Heart right ventricle (tissue), 16 donors: Measurements from ENCODE around the gene SLC4A1AP. TPM values are rescaled to one million over a fixed set of nuclear protein-coding genes. Genes with fewer than 3 reads are reported as not detected.
A peak's percentile ranks its signal among the peaks of the same experiment; 100 is the strongest.
"Not testable (repeated sequence)": the region's sequence is repeated elsewhere in the genome, so short reads cannot be mapped to it uniquely, and the experiment has no call there.

ENCODE experiments used
- ATAC-seq, 8 donors: fragments of 200-7000 bp; cut with Tn5 transposase; one replicate each; pipeline ENCODE4 v1.9.1; 2020; ENCODE audit warnings: mild to moderate bottlenecking in 8 of 8, moderate library complexity in 8 of 8, moderate number of reproducible peaks in 1 of 8
- DNase-seq, 2 donors: peaks; one replicate each; pipeline ENCODE4 v3.0.0-alpha.2; 2020
- H3K27ac ChIP-seq, 10 donors: fragments of 200-600 bp; sonication (generic) in 2 of 10; one replicate each; pipeline versions ENCODE4 v1.5.0 to v1.8.0; 2020 to 2022; ENCODE audit warnings: mild to moderate bottlenecking in 3 of 10
- H3K27me3 ChIP-seq, 7 donors: fragments of 200-600 bp; one replicate each; pipeline ENCODE4 v1.8.0; 2021 to 2022; ENCODE audit warnings: mild to moderate bottlenecking in 2 of 7
- H3K36me3 ChIP-seq, 9 donors: fragments of 200-600 bp; sonication (generic) in 1 of 9; one replicate each; pipeline versions ENCODE4 v1.5.0 to v1.8.0; 2020 to 2022; ENCODE audit warnings: mild to moderate bottlenecking in 2 of 9
- H3K4me1 ChIP-seq, 9 donors: fragments of 200-600 bp; sonication (generic) in 1 of 9; one replicate each; pipeline versions ENCODE4 v1.5.0 to v1.8.0; 2020 to 2022; ENCODE audit warnings: mild to moderate bottlenecking in 4 of 9
- H3K4me3 ChIP-seq, 10 donors: fragments of 200-600 bp; sonication (generic) in 2 of 10; one replicate each; pipeline versions ENCODE4 v1.5.0 to v1.8.0; 2020 to 2022; ENCODE audit warnings: mild to moderate bottlenecking in 7 of 10, moderate library complexity in 2 of 10
- H3K9me3 ChIP-seq, 11 donors: fragments of 200-600 bp in 10 of 11; sonication (generic) in 2 of 11; one replicate each; pipeline versions ENCODE4 v1.5.0 to v1.8.0; 2013 to 2022; ENCODE audit warnings: mild to moderate bottlenecking in 2 of 11, control low read depth in 1 of 11, moderate library complexity in 1 of 11
- CTCF ChIP-seq, 9 donors: fragments of 200-600 bp; sonication (generic) in 2 of 9; IDR thresholded peaks; one replicate each; pipeline versions ENCODE4 v1.5.0 to v1.8.0; 2021 to 2022; ENCODE audit warnings: antibody characterized with exemption in 9 of 9, mild to moderate bottlenecking in 5 of 9, moderate library complexity in 1 of 9
- WGBS, 2 donors: extraction: QIAGEN DNeasy Blood & Tissue Kit; methylation state at CpG; one replicate each; pipeline ENCODE4 v1.1.7; 2013; ENCODE audit warnings: inconsistent platforms in 1 of 2; 5-methylcytosine and 5-hydroxymethylcytosine counted together
- intact Hi-C, 10 donors: fragments of 100-400 bp; cut with DNase I; formaldehyde crosslinking; loops; one replicate each; pipeline versions ENCODE4 v1.11.1 to v1.14.2; 2022
- polyA plus RNA-seq, 2 donors: library from polyadenylated mRNA; stranded (reverse); fragments of 200-250 nt; gene quantifications; one replicate each; pipeline ENCODE4 v1.2.3, GENCODE V29; 2013
- total RNA-seq, 10 donors: library from RNA; stranded (reverse); fragmentation: NEBNext Ultra II Directional in 3 of 10; extraction: Animal tissue kit (Norgen Biotek cat#: 25700) in 3 of 10; gene quantifications; one replicate each; pipeline versions ENCODE4 v1.2.1 to v1.2.4, GENCODE V29; 2021 to 2023
- donor health status: Arrhythmogenic right ventricular cardiomyopathy.
- donor health status: ischemic (EF 13 %, LVEDD 7.1; RV severe dilation, severe dysfunction).
- donor health status: healthy with polysubstance abuse.
- donor health status: DM: no; HTN: yes; CAD: no.
- donor health status: DM: no; HTN: no; CAD: no.
- donor health status: ischemic (EF 25% LVEDD 6.9; RV normal size, moderate dysfunction).
- donor health status: ischemic (EF 25% LVEDD 5.7; RV mildly dilated, moderate dysfunction).
- donor health status: healthy.
- donor health status: DM: yes; HTN: yes; CAD: no.
- donor health status: Ischemic cardiomyopathy.
- donor health status: ischemic (EF 35%, LVEDD 5.7; RV mildly dilated, moderate dysfunction).
- donor health status: nonischemic (EF 11% LVEDD 7.7; RV severe dilation, severe dysfunction).
- donor health status: DM: yes; HTN: yes; CAD: no.
- donor health status: PGD.
- donor health status: ischemic (EF 29% LVEDD 5.4; RV normal size, mild dysfunction).
- donor health status: nonischemic (EF 23%, LVEDD 6.1; RV moderate dilation, normal function).

SLC4A1AP gene
- total and polyA plus RNA-seq, 12 donors: 11.0 to 28.7 (median 22.2) TPM

GRCh38 chr2:27683390-27684071 is 19.8 kb downstream of the SLC4A1AP start:
- no peaks in the 10 kb centered on the region for H3K27me3 ChIP-seq
- peak; percentile 20 to 89 for DNase-seq
- H3K27ac ChIP-seq: peak overlapping the region in 1 of 10 donors; percentile 55
- peaks cover 0 to 98% (median 41%) of the 10 kb centered on the region in 9 donors for H3K36me3 ChIP-seq
- peak; percentile 61 to 88 (median 80) for ATAC-seq
- intact Hi-C loops: loop anchor here in 2 of 10 donors (2.0 to 5.0 kb wide), 2 partner anchors 764 to 767 kb away; no protein-coding TSS in a partner anchor
- H3K4me1 ChIP-seq: peaks cover 0 to 22% (median 0%) of the 10 kb centered on the region in 9 donors
- H3K4me3 ChIP-seq: no peak overlapping the region
- 43 to 46% methylated on average over 9 of the region's 9 CpGs for WGBS, 2 donors
- peak; percentile 85 to 99 (median 97) for TF ChIP-seq CTCF (IDR thresholded peaks at IDR 0.05)
- no peaks in the 10 kb centered on the region for H3K9me3 ChIP-seq

- H3K4me1 ChIP-seq: peaks cover 0 to 22% (median 0%) of the 10 kb centered on the region in 9 donors
- H3K27ac ChIP-seq: peak overlapping the region in 1 of 10 donors; percentile 60
- peaks cover 0 to 98% (median 38%) of the 10 kb centered on the region in 9 donors for H3K36me3 ChIP-seq
- H3K4me3 ChIP-seq, intact Hi-C loops, H3K27me3 ChIP-seq, H3K9me3 ChIP-seq, ATAC-seq, DNase-seq: not testable (repeated sequence)
- 90 to 94% methylated on average over 1 of the region's 1 CpG for WGBS, 2 donors
These were observed 21.3 kb downstream of the SLC4A1AP start for GRCh38 chr2:27685006-27685405.

GRCh38 chr2:27685577-27685976 is 21.9 kb downstream of the SLC4A1AP start:
- no peaks in the 10 kb centered on the region for H3K9me3 ChIP-seq
- ATAC-seq: no peak
- H3K27me3 ChIP-seq: no peaks in the 10 kb centered on the region
- peaks cover 0 to 22% (median 0%) of the 10 kb centered on the region in 9 donors for H3K4me1 ChIP-seq
- peak overlapping the region in 1 of 10 donors; percentile 57 for H3K27ac ChIP-seq
- 97 to 98% methylated on average over 3 of the region's 3 CpGs for WGBS, 2 donors
- intact Hi-C loops: no loop called here
- peaks cover 0 to 98% (median 38%) of the 10 kb centered on the region in 9 donors for H3K36me3 ChIP-seq
- TF ChIP-seq CTCF (IDR thresholded peaks at IDR 0.05): no peak
- no peak overlapping the region for H3K4me3 ChIP-seq
- DNase-seq: no peak

GRCh38 chr2:27687232-27687631 is 23.5 kb downstream of the SLC4A1AP start:
- Histone ChIP-seq H3K4me1 (peaks cover 0 to 14% (median 0%) of the 10 kb centered on the region in 9 donors), H3K4me3 (no peak overlapping the region), H3K9me3 (no peaks in the 10 kb centered on the region), H3K27me3 (no peaks in the 10 kb centered on the region), H3K36me3 (peaks cover 0 to 98% (median 38%) of the 10 kb centered on the region in 9 donors), H3K27ac (no peak overlapping the region)
- no peak for TF ChIP-seq CTCF (IDR thresholded peaks at IDR 0.05)
- intact Hi-C loops: no loop called here
- no peak for ATAC-seq
- no peak for DNase-seq
- 100% methylated on average over 1 of the region's 1 CpG for WGBS, 2 donors

GRCh38 chr2:27689424-27689823 is 25.7 kb downstream of the SLC4A1AP start:
- Histone ChIP-seq H3K27me3 (no peaks in the 10 kb centered on the region), H3K36me3 (peaks cover 0 to 100% (median 54%) of the 10 kb centered on the region in 9 donors), H3K9me3 (no peaks in the 10 kb centered on the region), H3K27ac (no peak overlapping the region), H3K4me1 (no peaks in the 10 kb centered on the region), H3K4me3 (no peak overlapping the region)
- intact Hi-C loops: no loop called here
- no peak for TF ChIP-seq CTCF (IDR thresholded peaks at IDR 0.05)
- ATAC-seq (no peak), DNase-seq (no peak)
- WGBS, 2 donors: 93 to 100% methylated on average over 2 of the region's 2 CpGs
